ENCODE results near the gene HARS1.
"Not testable (repeated sequence)": the region's sequence is repeated elsewhere in the genome, so short reads cannot be mapped to it uniquely, and the experiment has no call there.

DNA sequence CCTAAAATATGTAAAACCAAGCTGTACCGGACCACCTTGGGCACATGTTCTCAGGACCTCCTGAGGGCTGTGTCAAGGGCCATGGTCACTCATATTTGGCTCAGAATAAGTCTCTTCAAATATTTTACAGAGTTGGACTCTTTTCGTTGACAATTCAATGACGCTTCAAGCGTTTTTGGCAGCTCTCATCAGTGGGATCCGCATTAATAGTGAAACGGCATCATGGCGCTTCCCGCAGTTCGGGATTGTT, 52.3 kb downstream of the HARS1 start:
- TF ChIP-seq, protein P1, sequence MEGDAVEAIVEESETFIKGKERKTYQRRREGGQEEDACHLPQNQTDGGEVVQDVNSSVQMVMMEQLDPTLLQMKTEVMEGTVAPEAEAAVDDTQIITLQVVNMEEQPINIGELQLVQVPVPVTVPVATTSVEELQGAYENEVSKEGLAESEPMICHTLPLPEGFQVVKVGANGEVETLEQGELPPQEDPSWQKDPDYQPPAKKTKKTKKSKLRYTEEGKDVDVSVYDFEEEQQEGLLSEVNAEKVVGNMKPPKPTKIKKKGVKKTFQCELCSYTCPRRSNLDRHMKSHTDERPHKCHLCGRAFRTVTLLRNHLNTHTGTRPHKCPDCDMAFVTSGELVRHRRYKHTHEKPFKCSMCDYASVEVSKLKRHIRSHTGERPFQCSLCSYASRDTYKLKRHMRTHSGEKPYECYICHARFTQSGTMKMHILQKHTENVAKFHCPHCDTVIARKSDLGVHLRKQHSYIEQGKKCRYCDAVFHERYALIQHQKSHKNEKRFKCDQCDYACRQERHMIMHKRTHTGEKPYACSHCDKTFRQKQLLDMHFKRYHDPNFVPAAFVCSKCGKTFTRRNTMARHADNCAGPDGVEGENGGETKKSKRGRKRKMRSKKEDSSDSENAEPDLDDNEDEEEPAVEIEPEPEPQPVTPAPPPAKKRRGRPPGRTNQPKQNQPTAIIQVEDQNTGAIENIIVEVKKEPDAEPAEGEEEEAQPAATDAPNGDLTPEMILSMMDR (conservative IDR thresholded peaks at IDR 0.05; ENCODE audit: low read length): not testable (repeated sequence)
- not testable (repeated sequence) for TF ChIP-seq EZH2phosphoT487 (IDR thresholded peaks at IDR 0.05; ENCODE audit: borderline replicate concordance, low read depth, low read length)
